ENCODE data around the gene THAP3. TPM values are rescaled to one million over a fixed set of nuclear protein-coding genes. Genes with fewer than 3 reads are reported as not detected.

Gene THAP3
- polyA plus RNA-seq, 1 experiment, result 7.8 TPM

DNA sequence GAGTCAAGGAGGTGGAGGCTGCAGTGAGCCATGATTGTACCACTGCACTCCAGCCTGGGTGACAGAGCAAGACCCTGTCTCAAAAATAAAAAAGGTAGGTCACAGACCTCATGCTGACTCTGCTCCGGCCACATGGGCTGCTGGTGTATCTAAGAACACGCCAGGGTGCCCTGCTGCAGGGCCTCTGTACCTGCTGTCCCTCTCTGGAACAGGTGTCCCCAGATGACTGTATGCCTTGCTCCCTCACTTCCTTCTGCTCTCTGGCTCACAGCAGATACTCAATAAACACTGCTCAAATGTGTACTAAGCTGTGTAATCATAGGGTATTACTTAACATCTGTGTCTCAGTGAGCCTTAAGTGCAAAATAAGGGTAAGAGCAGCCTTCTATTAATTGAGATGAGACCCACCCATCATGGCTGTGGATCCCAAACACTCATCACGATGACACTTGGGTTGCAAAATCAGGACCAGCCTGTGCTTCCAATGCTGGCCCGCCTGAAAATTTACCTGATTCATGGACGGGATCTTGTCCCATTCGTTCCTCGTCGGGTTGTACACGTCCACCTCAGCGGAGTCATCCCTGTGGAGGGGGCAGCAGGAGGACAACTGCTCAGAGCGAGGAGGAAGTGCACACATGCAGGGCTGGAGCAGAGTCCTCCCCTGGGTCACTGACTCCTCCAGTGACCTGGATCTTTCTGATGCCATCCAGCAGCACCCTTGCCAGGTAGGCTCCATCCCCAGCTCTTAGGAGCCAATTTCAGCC lies 29.5 kb upstream of the THAP3 start:
- Histone ChIP-seq H3K9me3 (ENCODE audit: control insufficient read depth, insufficient read depth, low read length) (no peaks in the 10 kb centered on the region), H3K27me3 (ENCODE audit: control insufficient read depth, insufficient read depth, low read length) (no peaks in the 10 kb centered on the region), H3K4me3 (ENCODE audit: low read depth, low read length) (no peak overlapping the region), H3K27ac (ENCODE audit: low read depth, low read length) (no peak overlapping the region)
- ChIA-PET CTCF (no interaction called here), POLR2A (no interaction called here)
- TF ChIP-seq, protein P1, sequence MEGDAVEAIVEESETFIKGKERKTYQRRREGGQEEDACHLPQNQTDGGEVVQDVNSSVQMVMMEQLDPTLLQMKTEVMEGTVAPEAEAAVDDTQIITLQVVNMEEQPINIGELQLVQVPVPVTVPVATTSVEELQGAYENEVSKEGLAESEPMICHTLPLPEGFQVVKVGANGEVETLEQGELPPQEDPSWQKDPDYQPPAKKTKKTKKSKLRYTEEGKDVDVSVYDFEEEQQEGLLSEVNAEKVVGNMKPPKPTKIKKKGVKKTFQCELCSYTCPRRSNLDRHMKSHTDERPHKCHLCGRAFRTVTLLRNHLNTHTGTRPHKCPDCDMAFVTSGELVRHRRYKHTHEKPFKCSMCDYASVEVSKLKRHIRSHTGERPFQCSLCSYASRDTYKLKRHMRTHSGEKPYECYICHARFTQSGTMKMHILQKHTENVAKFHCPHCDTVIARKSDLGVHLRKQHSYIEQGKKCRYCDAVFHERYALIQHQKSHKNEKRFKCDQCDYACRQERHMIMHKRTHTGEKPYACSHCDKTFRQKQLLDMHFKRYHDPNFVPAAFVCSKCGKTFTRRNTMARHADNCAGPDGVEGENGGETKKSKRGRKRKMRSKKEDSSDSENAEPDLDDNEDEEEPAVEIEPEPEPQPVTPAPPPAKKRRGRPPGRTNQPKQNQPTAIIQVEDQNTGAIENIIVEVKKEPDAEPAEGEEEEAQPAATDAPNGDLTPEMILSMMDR (IDR thresholded peaks at IDR 0.05; ENCODE audit: low read depth, low read length), result no peak
- DNase-seq (ENCODE audit: low read depth, low spot score), result no peak

DNA sequence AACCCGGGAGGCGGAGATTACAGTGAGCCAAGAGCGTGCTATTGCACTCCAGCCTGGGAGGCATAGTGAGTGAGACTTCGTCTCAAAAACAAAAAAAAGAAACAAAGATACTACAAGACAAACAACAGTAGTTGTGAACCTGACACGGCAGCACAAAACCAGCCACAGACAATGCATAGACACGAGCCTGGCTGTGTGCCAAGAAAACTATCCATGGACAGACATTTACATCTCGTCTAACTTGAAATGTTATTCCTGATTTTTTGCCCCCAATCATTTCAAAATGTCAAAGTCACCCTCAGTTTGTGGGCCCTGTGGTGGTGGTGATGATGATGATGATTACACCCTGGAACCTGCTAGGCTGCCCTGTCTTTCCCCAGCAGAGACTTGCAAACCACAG lies 28.3 kb upstream of the THAP3 start:
- no peaks in the 10 kb centered on the region; the same call in 1 of the 2 replicates for H3K9me3 ChIP-seq (ENCODE audit: control insufficient read depth, insufficient read depth, low read length)
- no peak overlapping the region for H3K27ac ChIP-seq (ENCODE audit: low read depth, low read length)
- TF ChIP-seq, protein P1 (IDR thresholded peaks at IDR 0.05; ENCODE audit: low read depth, low read length), result no peak
- ChIA-PET POLR2A (no interaction called here), CTCF (interaction anchor here (0.6 kb wide), 1 partner anchor 35 kb away, joined by 3 read pairs; no protein-coding TSS in a partner anchor)
- H3K4me3 ChIP-seq (ENCODE audit: low read depth, low read length), result no peak overlapping the region
- H3K27me3 ChIP-seq (ENCODE audit: control insufficient read depth, insufficient read depth, low read length), result no peaks in the 10 kb centered on the region
- DNase-seq (ENCODE audit: low read depth, low spot score), result no peak

DNA sequence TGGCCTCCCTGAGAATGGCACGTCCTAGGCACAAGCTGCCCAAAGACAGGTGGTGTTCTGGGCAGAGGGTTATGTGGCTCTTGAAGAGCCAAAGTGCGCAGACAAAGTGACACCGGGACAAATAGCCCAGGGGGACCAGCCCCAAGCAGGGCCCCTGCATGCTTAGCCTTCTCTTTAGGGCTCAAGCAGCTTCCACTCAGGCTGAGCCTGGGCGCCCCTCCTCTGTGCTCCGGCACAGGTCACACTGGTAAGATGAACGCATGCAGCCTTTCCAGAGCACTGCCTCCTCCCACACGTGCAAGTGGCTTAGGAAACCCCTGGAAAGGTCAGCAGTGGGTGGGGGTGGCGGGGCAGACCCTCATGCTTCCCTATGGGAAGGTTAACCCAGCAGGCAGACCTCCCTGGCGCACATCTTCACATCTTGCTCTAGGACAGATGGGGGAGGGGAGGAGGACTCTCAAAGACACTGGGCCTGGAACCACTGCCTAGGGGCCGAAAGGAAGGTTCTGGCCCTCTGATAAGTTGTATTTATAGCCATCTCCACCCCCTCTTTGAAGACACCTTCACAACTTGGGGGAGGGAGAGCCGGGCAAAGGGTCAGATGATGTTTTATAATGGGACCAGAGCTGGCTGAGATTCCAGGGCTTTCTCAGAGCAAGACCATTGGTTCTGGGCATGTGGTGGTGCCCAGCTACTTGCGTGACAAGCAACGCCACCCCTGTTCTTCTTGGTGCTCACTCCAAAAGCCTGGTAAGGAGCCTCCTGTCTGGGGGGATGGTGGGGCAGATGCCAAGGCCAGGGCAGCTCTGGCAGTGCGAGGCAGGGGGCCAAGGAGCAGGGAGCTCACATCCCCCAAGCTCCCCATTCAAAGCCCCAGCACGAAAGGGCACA lies 27.5 kb upstream of the THAP3 start:
- CTCF ChIA-PET, result interaction anchor here (0.6 to 1.2 kb wide), 2 partner anchors 48 to 106 kb away, joined by 3 to 4 read pairs; no protein-coding TSS in a partner anchor
- TF ChIP-seq, protein P1 (IDR thresholded peaks at IDR 0.05; ENCODE audit: low read depth, low read length), result no peak
- Histone ChIP-seq H3K27me3 (ENCODE audit: control insufficient read depth, insufficient read depth, low read length) (no peaks in the 10 kb centered on the region), H3K4me3 (ENCODE audit: low read depth, low read length) (no peak overlapping the region), H3K9me3 (ENCODE audit: control insufficient read depth, insufficient read depth, low read length) (no peaks in the 10 kb centered on the region; the same call in 1 of the 2 replicates), H3K27ac (ENCODE audit: low read depth, low read length) (no peak overlapping the region)
- POLR2A ChIA-PET, result no interaction called here
- DNase-seq (ENCODE audit: low read depth, low spot score), result no peak

DNA sequence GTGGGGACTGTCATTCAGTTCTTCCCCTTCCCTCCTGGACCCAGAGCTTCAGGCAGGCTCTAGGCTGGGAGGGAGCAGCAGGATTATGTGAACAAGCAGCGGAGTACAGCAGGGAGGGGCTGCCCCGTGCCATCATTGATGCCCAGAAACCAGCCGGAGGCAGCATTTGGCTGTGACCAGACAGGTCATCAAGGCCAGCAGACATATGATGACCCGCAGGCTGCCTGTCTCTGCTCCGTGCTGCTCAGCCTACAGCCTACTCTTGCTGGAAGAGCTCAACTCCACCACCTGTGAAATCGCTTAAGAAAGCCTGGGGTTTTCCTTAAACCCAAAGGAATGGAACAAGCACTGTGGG lies 26.9 kb upstream of the THAP3 start:
- H3K9me3 ChIP-seq (ENCODE audit: control insufficient read depth, insufficient read depth, low read length), result no peaks in the 10 kb centered on the region; the same call in 1 of the 2 replicates
- no peak for DNase-seq (ENCODE audit: low read depth, low spot score)
- no peak overlapping the region for H3K27ac ChIP-seq (ENCODE audit: low read depth, low read length)
- no peaks in the 10 kb centered on the region for H3K27me3 ChIP-seq (ENCODE audit: control insufficient read depth, insufficient read depth, low read length)
- TF ChIP-seq, protein P1 (IDR thresholded peaks at IDR 0.05; ENCODE audit: low read depth, low read length), result no peak
- ChIA-PET POLR2A (interaction anchor here (0.6 kb wide), 1 partner anchor 18 kb away, joined by 4 read pairs; the partner anchor contains the start of gene ZBTB48), CTCF (interaction anchor here (0.6 to 1.2 kb wide), 2 partner anchors 48 to 105 kb away, joined by 3 to 4 read pairs; no protein-coding TSS in a partner anchor)
- no peak overlapping the region for H3K4me3 ChIP-seq (ENCODE audit: low read depth, low read length)

Data from AG04450 (cell line).